ENCODE measurements around the gene ANKRD34A. TPM values are rescaled to one million over a fixed set of nuclear protein-coding genes. Genes with fewer than 3 reads are reported as not detected.
A peak's percentile ranks its signal among the peaks of the same experiment; 100 is the strongest.
"Not testable (repeated sequence)": the region's sequence is repeated elsewhere in the genome, so short reads cannot be mapped to it uniquely, and the experiment has no call there.

The ANKRD34A gene
- total and polyA plus RNA-seq, 4 donors: 0.06 to 1.0 (median 0.46) TPM

- H3K4me3 ChIP-seq: no peak overlapping the region
- no peak overlapping the region for H3K9ac ChIP-seq (ENCODE audit: insufficient read depth in 1 of 2, low read length in 2 of 2)
- no peak for TF ChIP-seq CTCF (IDR thresholded peaks at IDR 0.05; ENCODE audit: control extremely low read depth, extremely low read depth)
- DNase-seq (no peak), ATAC-seq (ENCODE audit: insufficient read depth, low FRiP score) (no peak)
- no peaks in the 10 kb centered on the region for H3K27me3 ChIP-seq (ENCODE audit: control insufficient read depth in 3 of 3, insufficient read depth in 3 of 3, low read length in 2 of 3)
- no peaks in the 10 kb centered on the region for H3K9me3 ChIP-seq (ENCODE audit: control insufficient read depth in 4 of 4, insufficient read depth in 3 of 4, low read length in 3 of 4)
- H3K36me3 ChIP-seq (ENCODE audit: control insufficient read depth in 4 of 4, insufficient read depth in 4 of 4, low read length in 4 of 4): peaks cover 9 to 20% (median 10%) of the 10 kb centered on the region in 4 donors
- H3K27ac ChIP-seq (ENCODE audit: low read depth in 1 of 2, low read length in 1 of 2): no peak overlapping the region
- H3K4me1 ChIP-seq (ENCODE audit: control insufficient read depth in 5 of 5, insufficient read depth in 5 of 5, low read length in 5 of 5): no peaks in the 10 kb centered on the region
Observed at GRCh38 chr1:145935708-145936107, 28.7 kb downstream of the ANKRD34A start.

- DNase-seq: not testable (repeated sequence)
Observed at GRCh38 chr1:145932522-145933009, 31.8 kb downstream of the ANKRD34A start.

DNA sequence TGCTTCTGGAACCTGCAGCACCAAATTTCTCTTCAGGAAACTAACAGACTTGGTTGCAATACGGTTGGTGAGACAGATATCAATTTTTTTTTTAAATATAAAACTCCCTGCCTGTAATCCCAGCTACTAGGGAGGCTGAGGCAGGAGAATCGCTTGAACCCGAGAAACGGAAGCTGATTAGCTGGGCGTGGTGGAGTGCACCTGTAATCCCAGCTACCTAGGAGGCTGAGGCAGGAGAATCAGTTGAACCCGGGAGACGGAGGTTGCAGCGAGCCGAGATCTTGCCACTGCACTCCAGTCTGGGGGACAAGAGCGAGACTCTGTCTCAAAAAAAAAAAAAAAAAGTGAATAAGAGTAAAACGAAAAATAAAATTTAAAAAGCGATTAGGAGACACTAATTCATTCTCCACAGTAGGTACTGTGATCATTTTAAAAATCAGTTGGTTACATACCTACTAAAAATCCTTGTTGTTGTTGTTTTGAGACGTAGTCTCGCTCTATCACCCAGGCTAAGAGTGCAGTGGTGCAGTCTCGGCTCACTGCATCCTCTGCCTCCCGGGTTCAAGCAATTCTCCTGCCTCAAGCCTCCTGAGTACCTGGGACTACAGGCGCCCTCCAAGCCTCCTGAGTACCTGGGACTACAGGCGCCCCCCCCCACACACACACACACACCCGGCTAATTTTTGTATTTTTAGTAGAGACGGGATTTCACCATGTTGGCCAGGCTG is 36.3 kb downstream of the ANKRD34A start:
- 64 to 69% methylated on average over 20 of the region's 20 CpGs for WGBS, 2 donors
- H3K36me3 ChIP-seq (ENCODE audit: control insufficient read depth in 4 of 4, insufficient read depth in 4 of 4, low read length in 4 of 4): peaks cover 0 to 10% (median 4%) of the 10 kb centered on the region in 4 donors
- H3K27me3 ChIP-seq (ENCODE audit: control insufficient read depth in 3 of 3, insufficient read depth in 3 of 3, low read length in 2 of 3): no peaks in the 10 kb centered on the region
- H3K9ac ChIP-seq (ENCODE audit: insufficient read depth in 1 of 2, low read length in 2 of 2): peak overlapping the region; percentile 87 to 96
- H3K27ac ChIP-seq (ENCODE audit: low read depth in 1 of 2, low read length in 1 of 2): peak overlapping the region; percentile 90 to 96
- no peak for ATAC-seq (ENCODE audit: insufficient read depth, low FRiP score)
- peak in 1 of 3 donors; percentile 17 for DNase-seq
- no peaks in the 10 kb centered on the region for H3K9me3 ChIP-seq (ENCODE audit: control insufficient read depth in 4 of 4, insufficient read depth in 3 of 4, low read length in 3 of 4)
- H3K4me1 ChIP-seq (ENCODE audit: control insufficient read depth in 5 of 5, insufficient read depth in 5 of 5, low read length in 5 of 5): peaks cover 4 to 10% (median 7%) of the 10 kb centered on the region in 5 donors
- TF ChIP-seq CTCF (IDR thresholded peaks at IDR 0.05; ENCODE audit: control extremely low read depth, extremely low read depth): no peak
- H3K4me3 ChIP-seq: peak overlapping the region; percentile 50

More at GRCh38 chr1:145932522-145933009, 31.8 kb downstream of the ANKRD34A start:
- WGBS, 2 donors: 15 to 28% methylated on average over 9 of the region's 9 CpGs
- not testable (repeated sequence) for H3K9me3 ChIP-seq (ENCODE audit: control insufficient read depth in 4 of 4, insufficient read depth in 3 of 4, low read length in 3 of 4); H3K27me3 ChIP-seq (ENCODE audit: control insufficient read depth in 3 of 3, insufficient read depth in 3 of 3, low read length in 2 of 3); H3K4me3 ChIP-seq; ATAC-seq (ENCODE audit: insufficient read depth, low FRiP score); H3K9ac ChIP-seq (ENCODE audit: insufficient read depth in 1 of 2, low read length in 2 of 2); H3K4me1 ChIP-seq (ENCODE audit: control insufficient read depth in 5 of 5, insufficient read depth in 5 of 5, low read length in 5 of 5)
- peaks cover 9 to 20% (median 10%) of the 10 kb centered on the region in 4 donors for H3K36me3 ChIP-seq (ENCODE audit: control insufficient read depth in 4 of 4, insufficient read depth in 4 of 4, low read length in 4 of 4)
- peak overlapping the region in 1 of 2 donors; percentile 40 for H3K27ac ChIP-seq (ENCODE audit: low read depth in 1 of 2, low read length in 1 of 2)

GRCh38 chr1:145927063-145927886 is 37.1 kb downstream of the ANKRD34A start, which contains the start of gene RBM8A:
Gene RBM8A, minus strand, starts transcription at chr1:145927484. Its CDS starts 58 bp downstream, at chr1:145927426.
- ATAC-seq (ENCODE audit: insufficient read depth, low FRiP score): peak; percentile 100
- H3K4me3 ChIP-seq: peak within 1 kb of the TSS; percentile 79
- 0% methylated on average over 41 of the region's 41 CpGs for WGBS, 2 donors

More at GRCh38 chr1:145927063-145927886, 37.1 kb downstream of the ANKRD34A start, which contains the start of gene RBM8A:
- H3K27ac ChIP-seq (ENCODE audit: low read depth in 1 of 2, low read length in 1 of 2): peak within 1 kb of the TSS; percentile 93 to 97
- H3K4me1 ChIP-seq (ENCODE audit: control insufficient read depth in 5 of 5, insufficient read depth in 5 of 5, low read length in 5 of 5): peaks cover 4 to 10% (median 7%) of the 10 kb centered on the region in 5 donors
- peaks cover 0 to 10% (median 4%) of the 10 kb centered on the region in 4 donors for H3K36me3 ChIP-seq (ENCODE audit: control insufficient read depth in 4 of 4, insufficient read depth in 4 of 4, low read length in 4 of 4)
- peak within 1 kb of the TSS; percentile 87 to 96 for H3K9ac ChIP-seq (ENCODE audit: insufficient read depth in 1 of 2, low read length in 2 of 2)
- no peaks in the 10 kb centered on the region for H3K9me3 ChIP-seq (ENCODE audit: control insufficient read depth in 4 of 4, insufficient read depth in 3 of 4, low read length in 3 of 4)
- TF ChIP-seq CTCF (IDR thresholded peaks at IDR 0.05; ENCODE audit: control extremely low read depth, extremely low read depth): peak; percentile 19
- no peaks in the 10 kb centered on the region for H3K27me3 ChIP-seq (ENCODE audit: control insufficient read depth in 3 of 3, insufficient read depth in 3 of 3, low read length in 2 of 3)
- DNase-seq: peak; percentile 98 to 100 (median 99)

Measured in lung (tissue), 12 donors.